ENCODE data around the gene CH25H. TPM values are rescaled to one million over a fixed set of nuclear protein-coding genes. Genes with fewer than 3 reads are reported as not detected.

Gene CH25H
- polyA plus RNA-seq, 1 of the 3 experiments (the other 2 are of a cell fraction) = not detected

- H3K9me3 ChIP-seq = no peaks in the 10 kb centered on the region
- H3K4me3 ChIP-seq (ENCODE audit: low read depth in 2 of 2, low read length in 1 of 2) = no peak overlapping the region
- POLR2A ChIA-PET = no interaction called here
- H3K4me1 ChIP-seq (ENCODE audit: control insufficient read depth in 1 of 2, insufficient read depth in 2 of 2, low read depth in 1 of 2, low read length in 1 of 2) = 0 out of 4 replicates have a peak, but pooled peaks cover 0 to 5% of the 10 kb centered on the region in 2 experiments
- no peak for DNase-seq
- no peaks in the 10 kb centered on the region for H3F3A ChIP-seq (replicated peaks; ENCODE audit: insufficient read depth)
- H3K27me3 ChIP-seq (ENCODE audit: insufficient read depth) = no peaks in the 10 kb centered on the region
- H3K9me2 ChIP-seq = no peaks in the 10 kb centered on the region
- CTCF ChIA-PET = interaction anchor here (1.4 kb wide), 1 partner anchor 16 kb away, joined by 3 read pairs; no protein-coding TSS in a partner anchor
- H4K20me1 ChIP-seq (ENCODE audit: insufficient read depth) = no peaks in the 10 kb centered on the region
- TF ChIP-seq NRF1 (IDR thresholded peaks at IDR 0.05; ENCODE audit: low read depth, low read length) (no peak), USF1 (IDR thresholded peaks at IDR 0.05; ENCODE audit: borderline replicate concordance, low read depth) (no peak), MXI1 (IDR thresholded peaks at IDR 0.05; ENCODE audit: low read depth, low read length) (no peak), CTCF (IDR thresholded peaks at IDR 0.05) (no peak), PBX3 (IDR thresholded peaks at IDR 0.05) (no peak), USF2 (IDR thresholded peaks at IDR 0.05; ENCODE audit: borderline replicate concordance, low read depth, low read length) (no peak), POLR2AphosphoS5 (IDR thresholded peaks at IDR 0.05; ENCODE audit: low read depth, low read length) (no peak), FOXJ3 (CRISPR knock-in tag; IDR thresholded peaks at IDR 0.05) (no peak), IRF3 (IDR thresholded peaks at IDR 0.05; ENCODE audit: low read depth, low read length) (no peak), RFX5 (IDR thresholded peaks at IDR 0.05; ENCODE audit: low read length) (no peak), REST (IDR thresholded peaks at IDR 0.05; ENCODE audit: low read depth, low read length) (no peak), FOXM1 (IDR thresholded peaks at IDR 0.05; ENCODE audit: low read depth) (no peak), JUND (IDR thresholded peaks at IDR 0.05) (no peak)
- H3K79me2 ChIP-seq (ENCODE audit: insufficient read depth) = no peaks in the 10 kb centered on the region
- H2AFZ ChIP-seq (ENCODE audit: low read depth) = no peak overlapping the region
- 50% methylated on average over 1 of the region's 1 CpG for WGBS (ENCODE audit: low lambda C conversion rate)
- no peak overlapping the region for H3K9ac ChIP-seq
- H3K4me2 ChIP-seq = no peak overlapping the region
- no peaks in the 10 kb centered on the region for H3K36me3 ChIP-seq (replicated peaks in 1 of 2; ENCODE audit: control insufficient read depth in 1 of 2, insufficient read depth in 2 of 2, low read length in 1 of 2)
- H3K27ac ChIP-seq (ENCODE audit: low read depth in 2 of 2, low read length in 1 of 2) = no peak overlapping the region
Measured at GRCh38 chr10:89160339-89160738, 46.8 kb downstream of the CH25H start.
